SIG-M5 treated with dmso at 0.1 percent for 504 hours (cell line): ENCODE measurements around the gene OTP.
A peak's percentile ranks its signal among the peaks of the same experiment; 100 is the strongest.

Experiments
- DNase-seq: peaks from one replicate; lab custom pipeline; 2025; ENCODE audit not compliant: unreplicated experiment; lab: John Stamatoyannopoulos, UW

Gene OTP

DNA sequence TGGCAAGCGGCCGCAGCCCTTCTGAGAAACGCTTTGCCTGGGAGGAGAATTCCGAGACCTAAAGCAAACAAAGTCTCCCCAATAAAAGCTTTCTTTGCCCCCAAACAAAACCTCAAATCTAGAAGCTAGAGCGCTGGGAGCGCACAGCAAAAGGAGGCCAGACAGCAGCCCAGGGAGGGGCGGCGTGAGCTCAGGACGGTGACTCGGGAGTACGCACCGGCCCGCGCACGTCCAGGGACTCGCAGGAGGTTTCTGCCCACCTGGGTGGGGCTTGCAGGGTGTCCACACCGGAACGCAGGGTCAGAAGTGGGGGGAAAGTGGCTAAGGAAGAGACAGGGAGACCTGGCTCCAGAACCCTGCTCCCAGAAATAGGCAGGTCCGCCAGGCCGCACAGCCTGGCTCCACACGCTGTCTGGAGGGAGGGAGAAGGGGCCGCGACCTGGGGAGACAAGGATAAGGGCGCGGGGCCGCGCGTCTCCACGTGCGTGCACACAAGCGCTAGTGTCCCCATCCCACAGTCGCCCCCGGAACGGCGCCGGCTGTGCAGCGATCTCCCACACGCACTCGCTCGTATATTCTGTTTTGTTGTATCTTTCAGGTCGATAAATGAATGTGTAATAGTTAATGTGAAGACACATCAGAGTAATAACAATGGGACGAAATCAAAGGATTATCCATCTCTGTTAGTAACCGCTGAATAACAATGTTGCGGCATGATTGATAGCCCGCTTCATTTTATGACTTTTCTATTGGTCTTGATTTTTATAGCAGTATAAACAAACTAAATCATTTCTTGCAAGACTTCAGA, 2.3 kb upstream of the OTP start:
- no peak for DNase-seq

DNA sequence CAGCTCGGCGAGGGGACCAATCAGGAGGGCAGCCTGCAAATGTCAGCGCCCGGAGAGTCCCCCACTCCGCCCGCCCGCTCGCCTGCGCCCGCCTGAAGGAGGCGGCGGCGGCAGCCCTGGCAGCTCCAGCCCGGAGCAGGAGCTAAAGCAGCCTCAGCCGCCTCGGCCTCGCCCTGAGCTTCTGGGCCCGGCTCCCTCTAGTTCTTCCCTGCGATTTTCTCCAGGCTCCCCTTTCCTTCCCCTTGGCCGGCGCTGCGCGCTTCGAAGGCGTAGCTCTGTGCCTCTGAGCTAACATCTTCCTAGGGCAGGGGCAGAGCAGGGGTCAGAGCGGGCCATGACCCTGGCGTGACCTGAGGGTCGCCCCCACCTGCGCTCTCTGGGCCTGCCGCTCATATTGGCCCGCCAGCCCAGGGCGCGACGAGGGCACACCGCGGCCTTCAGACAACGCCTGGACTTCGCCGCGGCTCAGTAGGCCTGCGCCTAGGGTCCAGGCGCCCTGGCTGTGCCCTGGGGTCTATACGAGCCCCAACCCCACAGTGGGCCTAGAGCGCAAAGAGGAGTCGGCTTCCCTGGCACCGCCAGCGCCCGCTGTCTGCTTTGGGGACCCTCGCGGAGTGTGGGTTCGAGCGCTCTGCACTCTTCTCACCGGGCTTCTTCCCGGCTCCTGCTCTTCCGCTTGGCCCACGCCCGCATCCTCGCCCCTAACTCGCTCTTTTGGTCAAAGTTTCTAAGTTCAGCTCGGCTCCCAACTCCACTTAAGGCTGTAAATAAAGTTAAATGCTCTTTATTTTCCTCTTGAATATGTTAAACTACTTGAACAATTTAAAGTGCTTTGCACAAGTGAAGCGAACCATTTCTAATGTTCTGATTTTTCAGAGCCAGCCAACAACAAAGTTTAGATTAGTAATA, 504 bp upstream of the OTP start:
- no peak for DNase-seq

DNA sequence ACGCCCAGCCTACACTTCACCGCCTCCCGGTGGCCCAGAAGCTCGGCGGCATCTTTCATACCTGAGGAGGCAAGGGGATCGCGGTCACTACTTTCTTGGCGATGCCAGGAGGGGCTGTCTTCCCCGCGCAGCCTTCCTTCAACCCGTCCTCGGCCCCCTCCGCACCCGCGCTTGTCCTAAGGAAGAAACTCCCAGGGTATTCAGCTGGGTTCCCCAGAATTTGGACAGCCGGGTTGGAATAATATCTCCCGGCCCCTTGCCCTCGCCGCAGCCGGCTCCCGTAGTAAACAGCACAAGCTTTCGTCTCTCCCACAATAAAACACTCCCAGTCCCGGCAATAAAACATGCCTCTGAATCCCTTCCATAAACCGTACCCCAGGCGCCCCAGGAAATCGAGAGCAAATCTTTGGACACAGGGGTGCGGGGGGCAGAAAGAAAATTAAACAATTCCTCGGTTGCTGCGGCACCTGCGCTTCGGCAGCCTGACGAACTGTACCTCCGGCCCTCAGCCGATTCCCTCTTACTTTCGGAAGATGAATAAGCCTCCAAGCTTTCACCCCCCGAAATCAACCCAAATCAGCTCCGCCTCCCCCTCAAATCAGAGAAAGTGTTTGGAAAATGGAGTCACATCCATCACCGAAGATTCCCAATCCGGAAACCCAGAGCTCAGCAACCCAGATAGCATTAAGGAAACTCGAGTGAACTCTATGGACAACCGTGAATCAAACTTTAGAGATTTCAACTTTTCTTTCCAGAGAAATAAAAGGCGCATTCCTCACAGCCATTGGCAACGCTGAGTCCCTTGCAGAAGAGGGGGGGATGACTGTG, 1.1 kb downstream of the OTP start:
- no peak for DNase-seq

GRCh38 chr5:77636641-77637169, 1.8 kb downstream of the OTP start:
- DNase-seq = no peak

DNA sequence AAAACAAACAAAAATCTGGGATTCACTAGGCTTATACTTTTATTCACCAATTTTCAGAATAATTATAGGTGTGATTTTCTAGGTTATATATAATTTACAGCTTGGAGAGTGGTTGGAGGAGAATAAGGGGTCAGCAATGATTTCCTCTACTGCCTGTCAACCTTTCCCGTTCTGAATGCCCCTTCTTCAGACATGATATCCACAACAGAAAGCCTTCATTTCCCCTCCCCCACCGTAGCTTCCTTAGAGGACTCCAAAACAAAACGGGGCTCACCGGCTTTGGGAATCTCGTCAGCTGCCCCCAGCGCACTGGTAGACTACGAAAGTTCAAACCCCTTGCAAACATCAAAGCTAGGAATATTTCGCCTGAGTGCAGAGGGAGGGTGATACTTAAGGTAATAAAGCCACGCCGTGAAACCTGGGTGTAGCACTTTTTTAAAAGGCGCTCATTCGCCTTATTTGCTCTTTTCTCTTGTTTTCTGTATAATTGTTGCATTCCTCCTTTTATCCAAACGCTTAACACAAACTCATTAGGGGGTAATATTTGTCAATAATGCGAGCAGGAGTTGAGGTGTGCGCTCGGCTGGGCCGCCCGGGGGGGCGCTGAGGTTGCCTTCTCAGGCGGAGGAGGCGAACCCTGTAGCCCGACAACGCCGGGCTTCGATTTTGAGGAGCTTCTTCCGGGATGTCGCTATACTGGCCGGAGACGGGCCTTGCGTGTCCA, 2.4 kb downstream of the OTP start:
- DNase-seq = no peak

GRCh38 chr5:77635067-77635916, 3.2 kb downstream of the OTP start:
- no peak for DNase-seq

DNA sequence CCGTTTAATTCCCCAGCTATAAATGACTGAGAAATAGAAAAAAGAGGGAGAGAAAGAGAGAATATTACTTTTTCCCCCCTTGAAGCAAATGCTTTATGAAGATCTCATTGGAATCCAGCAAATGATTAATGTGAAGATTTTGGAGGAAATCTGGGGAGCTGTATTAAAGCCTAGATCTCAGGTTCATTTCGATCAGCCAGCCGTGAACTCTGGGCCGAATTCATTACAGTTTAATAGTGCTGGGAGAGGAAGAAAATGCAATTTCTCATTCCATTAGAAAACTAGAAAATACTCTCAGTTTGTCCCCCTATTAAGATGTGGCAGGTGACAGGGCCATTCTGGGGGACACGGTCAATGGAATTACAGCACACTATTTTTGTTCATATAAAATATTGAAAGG, 4.8 kb downstream of the OTP start:
- DNase-seq = no peak

- DNase-seq = no peak
Observed at GRCh38 chr5:77633207-77633675, 5.3 kb downstream of the OTP start.

- DNase-seq = no peak
Observed at GRCh38 chr5:77632526-77633206, 5.8 kb downstream of the OTP start.

DNA sequence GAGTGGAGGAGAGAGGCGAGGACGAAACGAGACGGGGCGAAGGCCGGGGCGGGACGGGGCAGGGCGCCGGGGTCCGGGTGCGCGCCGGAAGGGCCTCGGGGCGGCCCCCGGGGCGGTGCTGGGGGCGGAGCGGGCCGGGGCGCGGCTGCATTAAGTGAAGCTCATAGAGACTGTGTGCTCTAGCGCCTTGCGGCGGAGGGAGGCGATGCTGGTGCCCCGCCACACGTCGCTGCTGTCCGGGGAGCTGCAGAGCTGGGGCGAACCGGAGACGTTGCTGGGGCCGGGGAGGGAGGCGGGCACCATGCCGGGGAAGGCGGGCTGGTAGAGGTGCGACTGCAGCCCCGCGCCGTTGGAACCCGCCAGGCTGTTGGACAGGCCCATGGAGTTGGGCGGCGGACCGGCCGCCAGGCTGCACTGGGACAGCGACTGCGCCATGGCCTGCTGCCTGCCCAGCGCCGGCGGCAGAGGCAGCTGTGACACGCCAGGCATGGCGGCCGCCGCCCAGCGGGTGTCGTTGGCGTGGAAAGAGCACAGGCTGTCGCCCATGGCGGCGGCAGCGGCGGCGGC, 8.3 kb downstream of the OTP start:
- peak; percentile 84 for DNase-seq

DNA sequence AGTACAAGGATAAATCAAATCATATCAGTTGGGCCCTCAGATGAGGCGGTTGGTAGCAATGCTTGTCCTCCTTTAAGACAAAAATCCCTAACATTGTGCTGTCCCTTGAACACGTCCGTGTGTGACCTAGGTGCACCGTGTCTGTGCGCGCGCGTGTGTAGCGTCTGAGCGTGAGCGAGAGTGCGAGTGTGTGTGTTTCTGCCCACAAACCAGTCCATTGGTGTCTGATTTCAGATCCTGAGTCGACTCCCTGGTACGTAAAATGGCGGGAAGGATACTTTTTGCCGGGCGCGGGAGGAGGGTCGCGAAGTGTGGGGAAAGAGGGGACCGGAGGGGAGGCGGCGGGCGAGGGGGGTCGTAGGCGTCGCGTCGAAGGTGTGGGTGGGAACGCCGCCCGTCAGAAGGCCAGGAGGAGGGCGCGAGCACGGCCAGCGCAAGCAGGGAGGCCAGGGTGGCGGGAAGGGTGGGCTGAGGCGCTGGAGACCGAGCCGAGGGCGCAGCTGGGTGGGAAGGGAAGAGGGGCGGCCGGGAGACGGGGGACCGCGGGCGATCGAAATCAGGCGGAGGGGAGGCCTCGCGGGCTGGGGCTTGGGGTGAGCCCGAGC, 8.9 kb downstream of the OTP start:
- DNase-seq = no peak

GRCh38 chr5:77628840-77629508, 9.5 kb downstream of the OTP start:
- no peak for DNase-seq

GRCh38 chr5:77627869-77628674, 10.4 kb downstream of the OTP start:
- DNase-seq = no peak

DNA sequence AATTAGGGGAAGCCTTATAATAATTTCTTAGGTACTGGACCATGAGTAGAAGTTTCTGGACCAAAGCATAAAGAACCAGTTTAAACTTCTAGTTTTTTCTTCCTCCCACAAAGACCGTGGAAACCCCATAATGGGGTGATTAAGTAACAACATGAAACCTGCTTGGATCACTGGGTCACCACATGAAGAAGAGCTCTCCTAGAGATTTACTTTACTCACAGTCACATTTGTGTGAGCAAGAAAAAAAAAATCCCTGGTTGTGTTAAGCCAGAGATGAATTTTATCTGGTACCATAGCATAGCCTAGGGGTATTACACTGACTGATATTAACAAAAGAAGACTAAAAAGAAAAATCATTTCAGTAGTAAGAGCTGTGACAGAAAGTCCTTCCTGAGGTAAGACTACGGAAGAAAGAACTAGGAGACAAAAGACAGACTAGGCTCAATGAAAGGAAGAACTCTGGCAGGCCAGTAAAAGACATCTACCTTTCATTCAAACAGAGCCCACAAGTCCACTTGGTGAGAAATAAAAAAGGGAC, 15.2 kb downstream of the OTP start:
- DNase-seq = no peak

DNA sequence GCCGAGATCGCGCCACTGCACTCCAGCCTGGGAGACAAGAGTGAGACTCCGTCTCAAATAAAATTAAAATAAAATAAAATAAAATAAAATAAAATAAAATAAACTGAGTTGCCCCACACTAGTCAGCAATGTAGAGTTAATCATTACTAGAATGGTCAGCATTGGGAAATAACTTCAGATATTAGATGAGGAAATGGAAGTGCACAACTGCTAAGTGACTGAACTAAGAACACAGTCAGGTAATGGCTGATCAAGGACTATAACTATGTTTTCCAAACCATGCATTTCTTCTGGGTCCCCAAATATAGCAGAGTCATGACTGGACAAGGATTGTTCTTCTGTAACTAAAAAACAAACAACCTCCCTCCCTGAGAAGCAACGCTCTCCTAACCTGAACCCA, 17.1 kb downstream of the OTP start:
- no peak for DNase-seq

- DNase-seq = peak; percentile 31
Observed at GRCh38 chr5:77620405-77620804, 18.1 kb downstream of the OTP start.
